ENCODE data around the gene UGT1A10. TPM values are rescaled to one million over a fixed set of nuclear protein-coding genes. Genes with fewer than 3 reads are reported as not detected.
"Not testable (repeated sequence)": the region's sequence is repeated elsewhere in the genome, so short reads cannot be mapped to it uniquely, and the experiment has no call there.

Gene UGT1A10
- polyA plus RNA-seq, 1 experiment, result not detected

- DNase-seq (ENCODE audit: low read depth), result no peak
- ChIA-PET CTCF (no interaction called here), POLR2A (no interaction called here)
- Histone ChIP-seq H3K4me3 (ENCODE audit: low read depth, low read length) (no peak overlapping the region), H3K36me3 (ENCODE audit: control insufficient read depth, insufficient read depth, low read length) (no peaks in the 10 kb centered on the region), H3K27me3 (ENCODE audit: control insufficient read depth, insufficient read depth, low read length) (no peaks in the 10 kb centered on the region)
- TF ChIP-seq CTCF (IDR thresholded peaks at IDR 0.05; ENCODE audit: insufficient read depth, low read depth, low read length), result no peak
Measured at GRCh38 chr2:233743464-233744259, 107.4 kb downstream of the UGT1A10 start.

- Histone ChIP-seq H3K4me3 (ENCODE audit: low read depth, low read length) (no peak overlapping the region), H3K36me3 (ENCODE audit: control insufficient read depth, insufficient read depth, low read length) (no peaks in the 10 kb centered on the region), H3K27me3 (ENCODE audit: control insufficient read depth, insufficient read depth, low read length) (no peaks in the 10 kb centered on the region)
- DNase-seq (ENCODE audit: low read depth), result no peak
- ChIA-PET POLR2A (no interaction called here), CTCF (no interaction called here)
- no peak for TF ChIP-seq CTCF (IDR thresholded peaks at IDR 0.05; ENCODE audit: insufficient read depth, low read depth, low read length)
Measured at GRCh38 chr2:233745073-233745755, 109.0 kb downstream of the UGT1A10 start.

- DNase-seq (ENCODE audit: low read depth); CTCF ChIA-PET; H3K4me3 ChIP-seq (ENCODE audit: low read depth, low read length); POLR2A ChIA-PET; H3K36me3 ChIP-seq (ENCODE audit: control insufficient read depth, insufficient read depth, low read length); H3K27me3 ChIP-seq (ENCODE audit: control insufficient read depth, insufficient read depth, low read length): not testable (repeated sequence)
Measured at GRCh38 chr2:233745838-233746237, 109.6 kb downstream of the UGT1A10 start.

GRCh38 chr2:233746475-233747282, 110.4 kb downstream of the UGT1A10 start:
- Histone ChIP-seq H3K27me3 (ENCODE audit: control insufficient read depth, insufficient read depth, low read length) (no peaks in the 10 kb centered on the region), H3K36me3 (ENCODE audit: control insufficient read depth, insufficient read depth, low read length) (no peaks in the 10 kb centered on the region), H3K4me3 (ENCODE audit: low read depth, low read length) (no peak overlapping the region)
- ChIA-PET POLR2A (no interaction called here), CTCF (no interaction called here)
- DNase-seq (ENCODE audit: low read depth), result no peak
- TF ChIP-seq CTCF (IDR thresholded peaks at IDR 0.05; ENCODE audit: insufficient read depth, low read depth, low read length), result no peak

GRCh38 chr2:233747283-233747544, 111.0 kb downstream of the UGT1A10 start:
- Histone ChIP-seq H3K27me3 (ENCODE audit: control insufficient read depth, insufficient read depth, low read length) (no peaks in the 10 kb centered on the region), H3K4me3 (ENCODE audit: low read depth, low read length) (no peak overlapping the region), H3K36me3 (ENCODE audit: control insufficient read depth, insufficient read depth, low read length) (no peaks in the 10 kb centered on the region)
- ChIA-PET POLR2A (no interaction called here), CTCF (no interaction called here)
- no peak for DNase-seq (ENCODE audit: low read depth)
- TF ChIP-seq CTCF (IDR thresholded peaks at IDR 0.05; ENCODE audit: insufficient read depth, low read depth, low read length), result no peak

GRCh38 chr2:233750689-233751088, 114.4 kb downstream of the UGT1A10 start:
- CTCF ChIA-PET; H3K36me3 ChIP-seq (ENCODE audit: control insufficient read depth, insufficient read depth, low read length); POLR2A ChIA-PET; H3K27me3 ChIP-seq (ENCODE audit: control insufficient read depth, insufficient read depth, low read length); DNase-seq (ENCODE audit: low read depth); H3K4me3 ChIP-seq (ENCODE audit: low read depth, low read length): not testable (repeated sequence)

GRCh38 chr2:233751212-233752009, 115.2 kb downstream of the UGT1A10 start:
- H3K27me3 ChIP-seq (ENCODE audit: control insufficient read depth, insufficient read depth, low read length); H3K36me3 ChIP-seq (ENCODE audit: control insufficient read depth, insufficient read depth, low read length); DNase-seq (ENCODE audit: low read depth); CTCF ChIA-PET; H3K4me3 ChIP-seq (ENCODE audit: low read depth, low read length); POLR2A ChIA-PET: not testable (repeated sequence)

Measured in BJ (cell line).